GM20431 (cell line): ENCODE data around the gene DLGAP3.
"Not testable (repeated sequence)": the region's sequence is repeated elsewhere in the genome, so short reads cannot be mapped to it uniquely, and the experiment has no call there.

Experiments used
- in situ Hi-C: fragments of 300-500 bp; cut with MseI, MboI; formaldehyde crosslinking; loops from one replicate; pipeline ENCODE4 v1.15.0; 2020; ENCODE audit warnings: low sequenced_read_pairs; ENCODE audit not compliant: unreplicated experiment

Gene DLGAP3

DNA sequence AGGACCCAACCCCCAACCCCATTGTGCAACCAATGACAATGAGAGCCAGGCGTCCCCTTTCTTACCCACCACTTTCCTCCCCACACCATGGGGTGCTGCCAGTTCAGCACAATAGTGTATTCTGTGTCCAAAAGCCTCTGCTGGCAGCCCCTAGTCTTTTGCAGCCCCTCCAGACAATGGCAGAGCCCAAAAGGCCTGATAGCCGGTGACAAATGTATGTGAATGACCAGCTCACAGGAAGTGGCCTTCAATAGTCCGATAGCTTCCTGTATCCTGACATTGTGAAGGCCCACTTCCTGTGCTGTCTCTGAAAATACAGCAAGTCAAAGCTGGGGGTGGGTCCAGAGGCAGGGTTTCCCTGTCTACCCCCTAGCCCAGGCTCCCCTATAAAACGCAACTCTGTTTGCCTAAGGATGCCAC lies 86.5 kb downstream of the DLGAP3 start:
- in situ Hi-C loops: no loop called here

DNA sequence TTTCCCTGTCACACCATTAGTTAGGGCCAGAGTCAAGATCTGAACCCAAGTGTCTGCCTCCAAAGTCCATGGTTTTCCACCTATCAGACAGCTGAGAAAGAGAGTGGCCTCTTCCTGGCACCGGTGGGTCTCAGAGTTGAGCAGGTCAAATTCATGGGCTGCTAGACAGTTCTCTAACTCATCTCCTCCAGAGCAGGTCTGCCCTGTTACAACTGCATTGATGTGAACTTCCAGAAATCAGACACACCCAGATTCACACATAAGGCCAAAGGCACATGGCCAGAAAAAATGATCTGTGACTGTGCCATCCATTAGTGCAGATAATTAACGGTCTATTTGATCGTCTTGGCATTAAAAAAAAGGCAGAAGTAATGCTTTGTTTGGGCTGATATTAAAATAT lies 87.4 kb downstream of the DLGAP3 start:
- in situ Hi-C loops: no loop called here

DNA sequence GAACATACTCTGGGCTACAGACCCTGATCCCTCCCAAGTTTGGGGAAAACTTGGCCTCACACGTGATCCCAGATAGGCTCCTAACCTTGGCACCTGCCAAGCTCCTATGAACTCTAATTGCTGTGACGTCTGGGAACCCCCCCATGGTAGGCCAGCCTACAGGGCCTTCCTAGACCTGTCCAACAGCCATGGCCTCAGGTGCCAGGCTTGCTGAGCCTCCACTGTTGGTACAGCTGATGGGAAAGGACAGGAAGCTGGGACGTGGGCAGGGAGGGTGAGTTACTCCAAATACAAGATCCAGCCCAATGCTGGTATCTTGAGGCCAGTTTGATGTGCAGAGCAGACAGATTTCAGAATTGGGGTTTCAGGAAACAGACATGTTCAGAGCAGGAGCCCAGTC lies 89.0 kb downstream of the DLGAP3 start:
- in situ Hi-C loops: no loop called here

DNA sequence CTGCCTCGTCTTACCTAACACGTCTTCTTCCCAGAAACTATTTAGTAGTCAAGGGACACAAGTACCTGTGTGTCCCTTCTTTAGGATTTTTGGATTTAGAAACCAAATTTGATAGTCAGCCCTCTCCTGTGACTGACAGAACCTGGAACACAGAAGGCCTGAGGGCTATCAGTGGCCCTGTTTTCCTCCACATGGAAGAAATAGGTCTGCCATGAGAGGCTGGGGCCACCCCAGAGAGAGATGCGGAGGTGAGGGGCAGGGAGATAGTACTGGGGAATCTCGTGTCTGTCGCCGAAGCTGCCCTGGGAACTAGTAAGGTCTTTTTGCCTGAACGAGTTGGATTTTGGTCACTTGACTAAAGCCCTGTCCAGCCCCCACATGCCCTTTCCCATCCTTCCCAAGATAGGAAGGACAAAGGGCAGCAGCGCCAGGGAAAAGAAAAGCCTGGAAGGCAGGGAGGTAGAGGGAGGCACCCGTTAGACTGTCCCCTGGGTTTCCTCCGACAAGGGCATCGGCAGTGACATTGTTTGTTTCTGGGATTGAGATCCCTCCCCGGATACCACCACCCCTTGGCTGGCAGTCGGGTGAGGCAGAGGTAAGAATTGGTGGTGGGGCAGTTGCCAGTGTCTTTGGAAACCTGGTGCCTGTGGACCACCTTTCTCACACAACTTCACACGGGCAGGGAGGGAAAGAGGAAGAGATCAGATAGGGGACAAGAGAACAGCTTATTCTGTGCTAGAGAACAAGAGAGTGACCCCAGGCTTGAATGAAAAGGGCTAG lies 89.7 kb downstream of the DLGAP3 start:
- in situ Hi-C loops: no loop called here

DNA sequence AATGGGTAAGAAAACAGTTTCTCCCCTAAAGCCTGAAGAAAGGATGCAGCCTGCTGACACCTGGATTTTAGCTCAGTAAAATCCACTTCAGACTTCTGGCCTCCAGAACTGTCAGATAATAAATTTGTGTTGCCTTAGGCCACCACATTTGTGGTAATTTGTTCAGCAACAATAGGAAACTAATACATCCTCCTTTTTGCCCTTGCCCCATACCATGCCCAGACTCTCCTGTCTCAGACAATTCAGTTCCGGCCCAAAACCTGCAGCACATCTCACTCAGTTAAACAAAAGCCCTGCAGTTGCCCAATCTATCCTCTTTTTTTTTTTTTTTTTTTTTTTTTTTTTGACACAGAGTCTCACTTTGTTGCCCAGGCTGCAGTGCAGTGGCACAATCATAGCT lies 95.7 kb downstream of the DLGAP3 start:
- in situ Hi-C loops: no loop called here

DNA sequence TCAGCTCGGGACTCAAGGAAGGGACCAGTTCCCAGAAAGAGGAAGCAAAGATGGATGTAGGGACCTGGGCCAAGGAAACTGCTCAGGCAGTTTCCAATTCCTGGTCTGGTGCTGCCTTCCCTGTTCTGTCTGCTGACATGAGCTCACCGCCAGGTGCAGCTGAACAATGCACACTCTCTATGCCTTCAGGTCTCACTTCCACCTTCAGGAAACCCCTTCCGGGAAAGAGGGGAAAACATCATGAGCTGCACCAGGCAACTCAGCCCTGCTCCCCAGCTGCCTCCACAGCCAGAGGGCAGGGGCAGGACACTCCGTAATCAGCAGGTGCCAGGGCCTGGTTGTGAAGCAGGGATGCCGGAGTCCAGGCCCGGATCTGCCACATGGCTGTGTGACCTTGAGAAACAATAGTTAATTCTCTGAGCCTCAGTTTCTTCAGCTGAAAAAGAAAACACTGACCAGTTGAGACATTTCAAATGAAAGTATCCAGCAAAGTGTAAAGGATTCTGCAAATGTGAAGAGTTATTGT lies 97.7 kb downstream of the DLGAP3 start:
- in situ Hi-C loops: no loop called here

DNA sequence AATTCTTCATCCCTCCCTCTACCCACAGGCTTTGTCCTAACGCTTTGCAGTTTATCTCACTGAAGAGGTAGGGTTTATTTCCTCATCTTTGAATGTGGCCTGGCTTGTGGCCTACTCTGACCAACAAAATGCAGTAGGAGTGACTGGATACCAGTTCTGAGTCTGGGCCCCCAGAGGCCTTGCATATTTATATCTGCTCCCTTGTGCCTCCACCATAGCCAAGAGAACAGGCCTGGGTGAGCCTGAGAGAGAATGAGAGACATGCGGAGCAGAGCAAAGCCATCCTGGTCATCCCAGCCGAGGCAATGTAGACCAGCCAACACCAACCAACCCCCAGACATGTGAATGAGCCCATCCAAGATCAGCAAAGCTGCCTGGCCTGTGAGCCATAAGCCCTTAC lies 100.2 kb downstream of the DLGAP3 start:
- in situ Hi-C loops: no loop called here

DNA sequence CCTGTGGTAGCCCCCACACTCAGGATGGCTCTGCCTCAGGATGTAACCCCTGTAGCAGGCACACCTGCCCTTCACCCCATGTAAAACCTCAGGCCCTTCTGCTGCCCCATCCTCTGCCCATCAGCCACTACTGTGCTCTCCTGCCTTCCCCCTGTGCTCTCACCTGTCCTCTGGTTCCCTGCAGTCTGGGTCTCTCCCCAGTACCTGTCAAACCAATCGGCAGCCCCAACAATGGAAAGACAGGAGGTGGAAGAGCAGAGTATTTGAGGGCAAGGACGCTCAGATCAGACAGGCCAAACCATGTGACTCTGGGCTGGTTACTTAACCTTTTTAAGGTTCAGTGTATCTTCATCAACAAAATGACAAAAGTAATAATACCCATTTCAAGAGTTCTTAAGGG lies 100.8 kb downstream of the DLGAP3 start:
- in situ Hi-C loops: no loop called here

DNA sequence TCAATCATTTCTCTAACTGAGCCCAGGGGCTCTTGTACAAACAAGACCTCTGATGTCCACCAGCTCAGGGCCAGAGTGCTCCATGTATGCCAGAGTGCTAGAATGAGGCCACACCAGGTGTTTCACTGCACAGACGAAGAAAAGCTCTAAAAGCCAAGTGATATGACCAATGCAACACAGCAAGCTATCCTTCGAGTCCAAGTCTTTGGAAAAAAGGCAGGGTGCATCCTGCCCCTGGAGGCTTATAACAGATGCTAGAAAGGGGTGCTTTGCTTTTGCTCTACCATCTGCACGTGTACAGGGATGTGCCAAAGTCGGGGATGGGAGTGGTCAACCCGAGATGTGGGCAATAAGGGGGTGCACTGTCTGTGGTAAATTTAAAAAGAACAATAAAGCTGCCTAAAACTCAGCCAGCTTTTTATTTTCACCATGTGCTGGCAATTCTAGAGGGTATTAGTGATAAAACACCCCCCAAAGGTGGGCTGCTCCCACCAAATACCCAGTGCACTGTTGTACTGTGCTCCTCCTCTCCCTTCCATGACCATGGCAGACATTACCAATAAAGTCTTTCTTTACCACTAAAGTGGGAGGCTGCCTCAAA lies 102.0 kb downstream of the DLGAP3 start:
- in situ Hi-C loops: no loop called here

DNA sequence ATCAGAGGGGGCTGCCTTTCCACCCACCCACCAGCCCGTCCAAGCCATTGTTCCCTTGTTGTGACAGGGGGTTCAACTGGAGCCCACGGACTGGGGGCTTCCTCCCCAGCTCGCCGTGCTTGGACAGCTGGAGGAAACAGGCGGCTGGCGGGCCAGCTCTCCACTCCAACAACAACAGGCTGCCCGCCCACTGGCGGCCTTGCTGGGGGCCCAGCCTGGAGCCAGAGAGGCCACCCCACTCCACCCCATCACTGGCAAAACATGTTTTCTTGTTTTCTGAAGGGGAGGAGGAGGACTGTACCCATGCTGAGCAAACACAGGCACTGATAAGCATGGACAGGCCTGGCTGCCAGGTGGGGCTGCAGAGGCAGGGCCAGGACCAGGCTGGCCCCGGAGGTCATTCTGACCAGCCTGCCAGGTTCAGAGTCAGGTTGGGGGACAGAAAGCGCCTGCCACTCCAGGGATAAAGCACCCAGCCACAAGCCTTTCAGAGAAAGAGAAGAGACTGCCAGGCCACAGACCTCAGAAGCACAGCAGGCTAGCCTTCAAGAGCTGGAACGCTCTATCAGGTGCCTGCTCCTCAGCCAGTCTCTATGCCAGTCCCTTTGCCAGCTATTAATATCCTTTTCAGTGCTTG lies 103.9 kb downstream of the DLGAP3 start:
- in situ Hi-C loops: no loop called here

DNA sequence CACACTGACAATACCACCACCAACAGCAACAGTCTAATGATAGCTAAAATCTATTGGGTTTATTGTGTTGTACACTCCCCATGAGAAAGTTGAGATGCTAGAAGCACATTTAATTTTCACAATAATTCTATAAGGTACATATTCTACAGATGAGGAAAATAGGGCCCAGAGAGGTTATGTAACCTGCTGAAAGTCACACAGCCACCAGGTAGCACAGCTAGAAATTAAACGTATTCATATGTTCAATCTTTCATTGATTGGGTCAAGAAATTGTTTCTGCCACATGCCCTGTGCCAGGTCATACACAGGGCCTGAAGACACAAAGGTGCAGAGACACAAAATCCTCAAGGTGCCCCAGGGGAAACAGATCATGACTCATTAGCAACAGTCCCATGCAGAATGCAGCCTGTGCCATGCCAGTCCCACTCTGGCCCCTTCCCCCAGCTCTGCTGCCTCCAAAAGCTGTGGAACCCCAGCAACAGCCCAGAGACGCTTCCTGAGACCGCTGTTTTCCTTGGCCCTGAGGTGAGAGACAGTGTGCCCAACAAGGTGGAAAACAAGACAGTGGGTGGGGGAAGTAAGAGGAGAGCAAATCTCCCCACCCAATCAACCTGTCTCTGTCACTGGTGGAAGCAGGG lies 104.5 kb downstream of the DLGAP3 start:
- in situ Hi-C loops: no loop called here

DNA sequence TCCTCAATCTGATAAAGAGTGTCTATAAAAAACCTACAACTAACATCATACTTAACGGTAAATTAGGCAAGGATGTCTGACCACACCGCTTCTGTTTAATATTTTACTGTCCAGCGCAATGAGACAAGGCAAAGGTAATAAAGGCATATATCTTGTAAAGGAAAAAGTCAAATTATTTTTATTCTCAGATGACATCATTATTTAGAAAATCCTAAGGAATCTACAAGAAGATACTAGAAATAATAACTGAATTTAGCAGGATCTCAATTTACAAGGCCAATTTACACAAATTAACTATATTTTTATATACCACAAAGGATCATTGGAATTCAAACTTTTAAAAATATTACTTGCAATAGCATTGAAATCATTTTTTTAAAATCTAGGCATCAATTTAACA lies 107.2 kb downstream of the DLGAP3 start:
- in situ Hi-C loops: no loop called here

DNA sequence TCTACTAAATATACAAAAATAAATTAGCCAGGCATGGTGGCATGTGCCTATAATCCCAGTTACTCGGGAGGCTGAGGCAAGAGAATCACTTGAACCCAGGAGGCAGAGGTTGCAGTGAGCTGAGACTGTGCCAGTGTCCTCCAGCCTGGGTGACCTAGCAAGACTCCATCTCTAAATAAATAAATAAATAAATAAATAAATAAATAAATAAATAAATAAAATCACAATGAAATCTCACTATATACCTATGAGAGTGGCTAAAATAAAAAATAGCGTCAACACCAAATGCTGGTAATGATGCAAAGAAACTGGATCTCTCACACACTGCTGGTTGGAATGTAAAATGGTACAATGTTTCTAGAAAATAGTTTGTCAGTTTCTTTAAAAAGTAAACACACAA lies 110.6 kb downstream of the DLGAP3 start:
- in situ Hi-C loops: not testable (repeated sequence)

DNA sequence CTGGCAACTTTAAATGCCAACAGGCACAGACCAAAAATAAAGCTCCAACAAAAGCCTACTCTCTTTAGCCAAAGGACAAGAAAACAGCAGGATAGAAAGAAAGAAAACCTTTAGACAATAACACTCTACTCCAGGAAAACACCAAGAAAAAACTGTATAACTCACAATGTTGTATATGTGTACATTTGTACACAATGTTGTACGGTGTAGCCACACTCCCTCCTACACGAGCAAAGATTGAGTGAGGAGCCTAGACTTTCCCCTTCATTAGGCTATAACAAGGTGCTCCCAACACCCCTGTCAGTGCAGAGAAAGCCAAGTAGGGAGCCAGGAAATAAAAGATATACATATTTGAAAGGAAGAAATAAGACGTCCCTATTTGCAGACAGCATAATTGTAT lies 112.7 kb downstream of the DLGAP3 start:
- in situ Hi-C loops: no loop called here

DNA sequence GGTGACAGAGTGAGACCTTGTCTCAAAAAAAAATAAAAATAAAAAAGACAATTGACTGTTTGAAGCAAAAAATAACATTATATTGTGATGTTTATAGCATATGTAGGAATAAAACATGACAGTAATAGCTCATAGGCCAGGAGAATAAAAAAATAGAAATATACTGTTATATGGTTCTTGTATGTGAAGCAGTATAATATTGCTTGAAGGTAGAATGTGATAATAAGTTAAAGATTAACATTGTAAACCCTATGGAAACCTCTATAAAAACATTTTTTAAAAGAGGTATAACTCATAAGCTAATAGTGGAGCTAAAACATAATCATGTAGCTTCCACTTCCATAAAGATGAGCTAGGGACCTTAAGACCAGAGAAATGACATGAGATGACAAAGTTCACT lies 113.1 kb downstream of the DLGAP3 start:
- in situ Hi-C loops: no loop called here
